Measurements from ENCODE around the gene NPAS2. TPM values are rescaled to one million over a fixed set of nuclear protein-coding genes. Genes with fewer than 3 reads are reported as not detected.

Gene NPAS2
- total and polyA plus RNA-seq, 2 donors (not counting 3 experiments of a cell fraction or from before 2014, with no cell fraction given), result 29.0 to 53.9 TPM

DNA sequence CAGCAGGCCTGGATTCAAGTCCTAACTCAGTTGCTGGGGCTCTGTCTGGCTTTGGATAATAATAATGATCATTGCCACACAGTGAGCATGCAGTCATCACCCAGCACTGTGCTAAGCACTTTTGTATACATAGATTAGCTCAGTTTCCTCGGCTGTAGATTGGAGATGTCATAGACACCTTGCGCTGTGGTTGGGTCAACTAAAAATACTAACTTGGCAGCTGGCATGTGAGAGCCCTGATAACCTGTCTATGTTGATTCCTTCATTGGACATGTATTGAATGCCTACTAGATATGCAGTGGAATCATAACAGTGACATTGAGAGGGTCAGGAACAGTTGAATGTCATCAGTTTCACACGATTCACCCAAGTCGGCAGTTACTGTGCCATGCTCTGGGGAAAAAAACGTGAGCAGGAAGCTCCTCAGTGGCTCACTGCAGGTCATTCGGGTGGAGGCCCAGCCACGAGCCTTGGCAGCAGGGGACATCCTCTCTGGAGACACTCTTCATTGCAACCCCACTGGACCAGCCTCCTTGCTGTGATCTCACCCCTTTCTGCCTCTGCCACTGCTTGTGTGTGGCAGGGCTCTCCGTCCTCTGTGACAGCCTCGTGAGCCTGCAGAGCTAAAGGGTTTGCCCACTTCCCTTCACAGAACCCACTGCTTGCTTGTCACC lies 85.3 kb downstream of the NPAS2 start:
- H3K9ac ChIP-seq (replicated peaks; ENCODE audit: extremely low read depth, insufficient read depth, low read length), result no peak overlapping the region
- FAIRE-seq (peak; percentile 15), DNase-seq (ENCODE audit: low read depth, low spot score) (no peak)
- dilution Hi-C loops (cut with MboI; ENCODE audit: extremely low pct_ligation_motif_present, low sequenced_read_pairs) (no loop called here), intact Hi-C loops (cut with micrococcal nuclease) (no loop called here)
- ChIA-PET CTCF (interaction anchor here (1.9 to 2.1 kb wide), 2 partner anchors 84 to 175 kb away, joined by 5 to 9 read pairs; no protein-coding TSS in a partner anchor), POLR2A (no interaction called here)
- no peak overlapping the region for H2AFZ ChIP-seq (ENCODE audit: low read depth, low read length)
- no peaks in the 10 kb centered on the region for H3K9me1 ChIP-seq (replicated peaks; ENCODE audit: control insufficient read depth, extremely low read depth, insufficient read depth, low read length)
- H3K27me3 ChIP-seq (ENCODE audit: control insufficient read depth in 2 of 2, insufficient read depth in 2 of 2, low read length in 2 of 2), result no peaks in the 10 kb centered on the region
- no TSS peak for BruUV-seq (replicated peaks)
- no peak overlapping the region for H3K27ac ChIP-seq (ENCODE audit: insufficient read depth, low read depth, low read length)
- H3K4me2 ChIP-seq (ENCODE audit: insufficient read depth, low read length), result no peak overlapping the region
- H4K20me1 ChIP-seq (replicated peaks; ENCODE audit: control insufficient read depth, extremely low read depth, insufficient read depth, low read length), result no peaks in the 10 kb centered on the region
- no peaks in the 10 kb centered on the region for H3K36me3 ChIP-seq (ENCODE audit: control insufficient read depth in 2 of 2, extremely low read depth in 1 of 2, insufficient read depth in 2 of 2, low read length in 2 of 2)
- no peaks in the 10 kb centered on the region for H3K9me3 ChIP-seq (replicated peaks; ENCODE audit: control insufficient read depth, insufficient read depth, low read length)
- H3K4me3 ChIP-seq (replicated peaks in 1 of 3; ENCODE audit: insufficient read depth in 1 of 3, low read depth in 1 of 3, low read length in 3 of 3), result no peak overlapping the region
- H3K4me1 ChIP-seq (ENCODE audit: control insufficient read depth, extremely low read depth, insufficient read depth, low read length), result peaks cover 66% of the 10 kb centered on the region
- TF ChIP-seq GATA2 (IDR thresholded peaks at IDR 0.05; ENCODE audit: insufficient read depth, insufficient read length, low read depth, low read length) (no peak), POLR2A (IDR thresholded peaks at IDR 0.05; ENCODE audit: low read depth, low read length) (no peak), FOS (IDR thresholded peaks at IDR 0.05; ENCODE audit: borderline replicate concordance, insufficient read depth, low read length) (no peak)
- no peaks in the 10 kb centered on the region for H3K79me2 ChIP-seq (ENCODE audit: control insufficient read depth, insufficient read depth, low read length)

- H3K27me3 ChIP-seq (ENCODE audit: control insufficient read depth in 2 of 2, insufficient read depth in 2 of 2, low read length in 2 of 2), result no peaks in the 10 kb centered on the region
- TF ChIP-seq POLR2A (IDR thresholded peaks at IDR 0.05; ENCODE audit: low read depth, low read length), result no peak
- TF ChIP-seq POLR2AphosphoS5 (IDR thresholded peaks at IDR 0.05; ENCODE audit: insufficient read depth, low read depth, low read length), result no peak
- TF ChIP-seq MAX (IDR thresholded peaks at IDR 0.05; ENCODE audit: insufficient read depth, insufficient read length), result no peak
- TF ChIP-seq EZH2 (IDR thresholded peaks at IDR 0.05; ENCODE audit: borderline replicate concordance, low read depth, low read length, severe bottlenecking), result no peak
- TF ChIP-seq JUN (IDR thresholded peaks at IDR 0.05; ENCODE audit: borderline replicate concordance, insufficient read depth, insufficient read length, low read depth), result no peak
- TF ChIP-seq CTCF (IDR thresholded peaks at IDR 0.05; ENCODE audit: extremely low read depth in 1 of 2, insufficient read depth in 1 of 2, low read depth in 1 of 2, low read length in 2 of 2), result no peak
- no peak for TF ChIP-seq MYC (IDR thresholded peaks at IDR 0.05; ENCODE audit: low read depth, low read length)
- TF ChIP-seq GATA2 (IDR thresholded peaks at IDR 0.05; ENCODE audit: insufficient read depth, insufficient read length, low read depth, low read length), result no peak
- TF ChIP-seq FOS (IDR thresholded peaks at IDR 0.05; ENCODE audit: borderline replicate concordance, insufficient read depth, low read length), result no peak
- no peak overlapping the region for H3K4me2 ChIP-seq (ENCODE audit: insufficient read depth, low read length)
- peak; percentile 84 for FAIRE-seq
- H3K9me1 ChIP-seq (replicated peaks; ENCODE audit: control insufficient read depth, extremely low read depth, insufficient read depth, low read length), result no peaks in the 10 kb centered on the region
- H3K4me3 ChIP-seq (replicated peaks in 1 of 3; ENCODE audit: insufficient read depth in 1 of 3, low read depth in 1 of 3, low read length in 3 of 3), result no peak overlapping the region
- H3K9ac ChIP-seq (replicated peaks; ENCODE audit: extremely low read depth, insufficient read depth, low read length), result no peak overlapping the region
- H3K9me3 ChIP-seq (replicated peaks; ENCODE audit: control insufficient read depth, insufficient read depth, low read length), result no peaks in the 10 kb centered on the region
- no peak overlapping the region for H3K27ac ChIP-seq (ENCODE audit: insufficient read depth, low read depth, low read length)
- H3K79me2 ChIP-seq (ENCODE audit: control insufficient read depth, insufficient read depth, low read length), result no peaks in the 10 kb centered on the region
- H3K4me1 ChIP-seq (ENCODE audit: control insufficient read depth, extremely low read depth, insufficient read depth, low read length), result peaks cover 66% of the 10 kb centered on the region
- dilution Hi-C loops (cut with MboI; ENCODE audit: extremely low pct_ligation_motif_present, low sequenced_read_pairs) (no loop called here), intact Hi-C loops (cut with micrococcal nuclease) (no loop called here)
- CTCF ChIA-PET, result interaction anchor here (0.8 to 2.1 kb wide), 5 partner anchors 19 to 176 kb away, joined by 3 to 9 read pairs (median 5); no protein-coding TSS in a partner anchor
- no peaks in the 10 kb centered on the region for H4K20me1 ChIP-seq (replicated peaks; ENCODE audit: control insufficient read depth, extremely low read depth, insufficient read depth, low read length)
- peak; percentile 61 for DNase-seq (ENCODE audit: low read depth, low spot score)
- no peaks in the 10 kb centered on the region for H3K36me3 ChIP-seq (ENCODE audit: control insufficient read depth in 2 of 2, extremely low read depth in 1 of 2, insufficient read depth in 2 of 2, low read length in 2 of 2)
- BruUV-seq (replicated peaks), result no TSS peak
- H2AFZ ChIP-seq (ENCODE audit: low read depth, low read length), result no peak overlapping the region
- POLR2A ChIA-PET, result interaction anchor here (1.1 kb wide), 1 partner anchor 19 kb away, joined by 3 read pairs; no protein-coding TSS in a partner anchor
Observed at GRCh38 chr2:100906131-100906530, 86.2 kb downstream of the NPAS2 start.
